GM23248 (cell line): ENCODE results near the gene NHLH1.

Source experiments
- EZH2 ChIP-seq: fragments of 200-600 bp; sonication (generic); IDR thresholded peaks from 2 replicates; pipeline ENCODE4 v1.6.1; 2018; ENCODE audit warnings: antibody characterized with exemption, mild to moderate bottlenecking; ENCODE audit not compliant: insufficient read depth, poor library complexity, severe bottlenecking
- EZH2phosphoT487 ChIP-seq: fragments of 200-600 bp; sonication (generic); IDR thresholded peaks from 2 replicates; pipeline ENCODE4 v1.6.1; 2018; ENCODE audit warnings: antibody characterized with exemption, moderate library complexity, mild to moderate bottlenecking, low read depth; ENCODE audit not compliant: insufficient read depth

DNA sequence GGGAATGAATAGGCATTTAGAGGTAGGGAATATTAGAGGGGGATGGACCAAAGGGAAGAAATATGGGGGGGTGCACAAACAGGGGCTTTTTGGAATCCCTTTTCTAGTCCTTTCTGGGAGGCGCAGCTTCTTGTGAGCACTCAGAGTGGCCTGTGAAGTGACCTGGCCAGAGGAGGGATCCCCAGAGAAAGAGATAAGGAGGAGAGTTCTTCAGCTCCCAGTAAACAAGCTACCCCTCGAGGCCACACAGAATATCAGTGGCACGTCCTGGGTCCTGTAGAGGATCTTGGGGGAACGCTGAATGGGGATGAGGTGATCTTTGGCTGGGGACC, 52.9 kb downstream of the NHLH1 start:
- TF ChIP-seq EZH2phosphoT487 (no peak), EZH2 (no peak)
